Measurements from ENCODE around the gene HINT2. TPM values are rescaled to one million over a fixed set of nuclear protein-coding genes. Genes with fewer than 3 reads are reported as not detected.
A peak's percentile ranks its signal among the peaks of the same experiment; 100 is the strongest.

Gene HINT2
- total and polyA plus RNA-seq, 8 donors, result 8.4 to 131 (median 21.0) TPM

GRCh38 chr9:35832814-35833213, 18.0 kb upstream of the HINT2 start:
- 40 to 63% (median 46%) methylated on average over 5 of the region's 5 CpGs for WGBS, 5 donors
- H3K27ac ChIP-seq, result peak overlapping the region; percentile 80 to 93 (median 86)
- TF ChIP-seq POLR2AphosphoS5 (IDR thresholded peaks at IDR 0.05) (peak in 1 of 3 donors; percentile 51), POLR2A (IDR thresholded peaks at IDR 0.05) (no peak), CTCF (IDR thresholded peaks at IDR 0.05) (no peak), EP300 (IDR thresholded peaks at IDR 0.05) (no peak)
- no peaks in the 10 kb centered on the region for H3K27me3 ChIP-seq
- no peak overlapping the region for H3K4me3 ChIP-seq
- DNase-seq, result peak; percentile 59 to 78
- H3K36me3 ChIP-seq, result peaks cover 0 to 6% (median 2%) of the 10 kb centered on the region in 4 donors
- intact Hi-C loops (cut with DNase I; ENCODE audit: low total_unique reads), result no loop called here
- H3K9me3 ChIP-seq, result no peaks in the 10 kb centered on the region
- H3K4me1 ChIP-seq, result peaks cover 46 to 79% (median 71%) of the 10 kb centered on the region in 4 donors

GRCh38 chr9:35831040-35831439, 16.2 kb upstream of the HINT2 start:
- no peaks in the 10 kb centered on the region for H3K9me3 ChIP-seq
- intact Hi-C loops (cut with DNase I; ENCODE audit: low total_unique reads), result no loop called here
- 69 to 77% (median 72%) methylated on average over 4 of the region's 4 CpGs for WGBS, 5 donors
- DNase-seq, result no peak
- peaks cover 0 to 6% (median 2%) of the 10 kb centered on the region in 4 donors for H3K36me3 ChIP-seq
- peak overlapping the region in 3 of 5 donors; percentile 1 to 100 (median 95) for H3K27ac ChIP-seq
- H3K27me3 ChIP-seq, result no peaks in the 10 kb centered on the region
- H3K4me1 ChIP-seq, result peaks cover 46 to 81% (median 74%) of the 10 kb centered on the region in 4 donors
- no peak overlapping the region for H3K4me3 ChIP-seq
- no peak for TF ChIP-seq POLR2AphosphoS5 (IDR thresholded peaks at IDR 0.05)
- TF ChIP-seq EP300 (IDR thresholded peaks at IDR 0.05), result no peak
- no peak for TF ChIP-seq POLR2A (IDR thresholded peaks at IDR 0.05)
- TF ChIP-seq CTCF (IDR thresholded peaks at IDR 0.05), result no peak

GRCh38 chr9:35829764-35830096, 14.9 kb upstream of the HINT2 start:
- Histone ChIP-seq H3K9me3 (no peaks in the 10 kb centered on the region), H3K4me1 (peaks cover 41 to 69% (median 63%) of the 10 kb centered on the region in 4 donors), H3K36me3 (peaks cover 0 to under 1% (median 0%) of the 10 kb centered on the region in 4 donors), H3K27ac (peak overlapping the region; percentile 95 to 100 (median 98)), H3K27me3 (no peaks in the 10 kb centered on the region), H3K4me3 (peak overlapping the region; percentile 61 to 90 (median 78))
- 23 to 34% (median 26%) methylated on average over 2 of the region's 2 CpGs for WGBS, 5 donors
- intact Hi-C loops (cut with DNase I; ENCODE audit: low total_unique reads), result no loop called here
- TF ChIP-seq CTCF (IDR thresholded peaks at IDR 0.05) (no peak), POLR2A (IDR thresholded peaks at IDR 0.05) (no peak), EP300 (IDR thresholded peaks at IDR 0.05) (no peak), POLR2AphosphoS5 (IDR thresholded peaks at IDR 0.05) (no peak)
- DNase-seq, result no peak

- H3K27me3 ChIP-seq, result no peaks in the 10 kb centered on the region
- no peaks in the 10 kb centered on the region for H3K9me3 ChIP-seq
- peak; percentile 99 for DNase-seq
- 0 to 1% (median 1%) methylated on average over 4 to 53 of the region's 53 CpGs for WGBS, 5 donors
- peaks cover 36 to 64% (median 58%) of the 10 kb centered on the region in 4 donors for H3K4me1 ChIP-seq
- no peaks in the 10 kb centered on the region for H3K36me3 ChIP-seq
- peak within 1 kb of the TSS; percentile 95 to 100 (median 98) for H3K27ac ChIP-seq
- H3K4me3 ChIP-seq, result peak within 1 kb of the TSS; percentile 61 to 90 (median 78)
- intact Hi-C loops (cut with DNase I; ENCODE audit: low total_unique reads), result no loop called here
- no peak for TF ChIP-seq EP300 (IDR thresholded peaks at IDR 0.05)
- peak; percentile 8 to 44 (median 30) for TF ChIP-seq POLR2AphosphoS5 (IDR thresholded peaks at IDR 0.05)
Observed at GRCh38 chr9:35829084-35829763, 14.4 kb upstream of the HINT2 start, which contains the start of gene TMEM8B. Gene TMEM8B (plus strand): TSS chr9:35829228. CDS start chr9:35829448, 220 bp downstream.

GRCh38 chr9:35828716-35829083, 13.9 kb upstream of the HINT2 start, which contains the start of gene FAM221B:
Gene FAM221B (minus strand): TSS chr9:35828732. CDS start chr9:35826161, 2,571 bp downstream.
- Histone ChIP-seq H3K27me3 (no peaks in the 10 kb centered on the region), H3K9me3 (no peaks in the 10 kb centered on the region), H3K4me3 (peak within 1 kb of the TSS; percentile 61 to 90 (median 78)), H3K27ac (peak within 1 kb of the TSS; percentile 95 to 100 (median 98)), H3K36me3 (no peaks in the 10 kb centered on the region), H3K4me1 (peaks cover 32 to 59% (median 53%) of the 10 kb centered on the region in 4 donors)
- DNase-seq, result no peak
- WGBS, 5 donors, result 0 to 2% (median 1%) methylated on average over 20 to 21 of the region's 21 CpGs
- TF ChIP-seq POLR2A (IDR thresholded peaks at IDR 0.05), result no peak
- TF ChIP-seq EP300 (IDR thresholded peaks at IDR 0.05), result no peak
- no peak for TF ChIP-seq CTCF (IDR thresholded peaks at IDR 0.05)
- TF ChIP-seq POLR2AphosphoS5 (IDR thresholded peaks at IDR 0.05), result no peak
- intact Hi-C loops (cut with DNase I; ENCODE audit: low total_unique reads), result no loop called here

All from stomach (tissue), 9 donors.